Inferior parietal cortex (tissue), 1 donor: ENCODE data around the gene EFNA3.
"Not testable (repeated sequence)": the region's sequence is repeated elsewhere in the genome, so short reads cannot be mapped to it uniquely, and the experiment has no call there.

Experiments used
- DNase-seq: peaks from one replicate; pipeline ENCODE4 v3.0.0-alpha.2; 2016; ENCODE audit errors: extremely low spot score

Gene EFNA3

GRCh38 chr1:155110826-155111225 lies 32.2 kb downstream of the EFNA3 start:
- no peak for DNase-seq

- no peak for DNase-seq
Measured at GRCh38 chr1:155113450-155113980, 34.9 kb downstream of the EFNA3 start.

- no peak for DNase-seq
Measured at GRCh38 chr1:155116113-155116764, 37.6 kb downstream of the EFNA3 start.

GRCh38 chr1:155117610-155118009 lies 39.0 kb downstream of the EFNA3 start:
- no peak for DNase-seq

GRCh38 chr1:155118090-155118489 lies 39.5 kb downstream of the EFNA3 start:
- not testable (repeated sequence) for DNase-seq

GRCh38 chr1:155120253-155120652 lies 41.6 kb downstream of the EFNA3 start:
- no peak for DNase-seq

GRCh38 chr1:155121249-155121648 lies 42.6 kb downstream of the EFNA3 start:
- DNase-seq = no peak

- no peak for DNase-seq
Measured at GRCh38 chr1:155122308-155122707, 43.7 kb downstream of the EFNA3 start.

- no peak for DNase-seq
Measured at GRCh38 chr1:155123801-155124200, 45.2 kb downstream of the EFNA3 start.

- no peak for DNase-seq
Measured at GRCh38 chr1:155124503-155125463, 46.1 kb downstream of the EFNA3 start.

GRCh38 chr1:155125511-155125945 lies 46.9 kb downstream of the EFNA3 start:
- peak; percentile 27 for DNase-seq

- peak; percentile 71 for DNase-seq
Measured at GRCh38 chr1:155125946-155126555, 47.4 kb downstream of the EFNA3 start.

GRCh38 chr1:155126556-155127104 lies 48.0 kb downstream of the EFNA3 start:
- DNase-seq = no peak

- peak; percentile 89 for DNase-seq
Measured at GRCh38 chr1:155127105-155127966, 48.7 kb downstream of the EFNA3 start, which contains the start of gene EFNA1. Gene EFNA1, plus strand, starts transcription at chr1:155127876. Its CDS starts 102 bp downstream, at chr1:155127978.

- DNase-seq = no peak
Measured at GRCh38 chr1:155127967-155128754, 49.5 kb downstream of the EFNA3 start.

- DNase-seq = no peak
Measured at GRCh38 chr1:155128755-155129473, 50.3 kb downstream of the EFNA3 start.

GRCh38 chr1:155130272-155131006 lies 51.8 kb downstream of the EFNA3 start:
- DNase-seq = no peak

- DNase-seq = no peak
Measured at GRCh38 chr1:155131285-155131684, 52.6 kb downstream of the EFNA3 start.

GRCh38 chr1:155131856-155132255 lies 53.2 kb downstream of the EFNA3 start:
- DNase-seq = no peak
